Measurements from ENCODE around the gene TLN1.

The TLN1 gene

DNA sequence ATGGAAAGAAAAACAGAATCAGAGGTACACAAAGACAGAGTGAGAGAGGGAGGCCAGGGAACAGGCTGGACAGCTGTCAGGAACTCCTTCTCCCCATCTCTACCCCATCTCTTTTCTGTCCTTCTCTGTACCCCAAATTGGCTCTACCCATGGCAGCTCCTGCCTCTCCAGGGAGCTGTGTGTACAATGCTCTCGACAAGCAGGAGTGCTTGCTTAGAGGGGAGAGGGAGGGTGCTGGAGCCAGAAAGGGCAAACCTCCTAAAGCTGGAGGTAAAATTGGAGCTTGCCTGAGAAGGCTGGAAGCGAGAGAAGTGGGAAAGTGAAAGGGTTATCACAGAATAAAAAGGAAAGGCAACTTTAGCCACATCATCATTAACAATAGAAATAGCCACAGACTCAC lies 48.7 kb downstream of the TLN1 start:
- DNase-seq = no peak

DNA sequence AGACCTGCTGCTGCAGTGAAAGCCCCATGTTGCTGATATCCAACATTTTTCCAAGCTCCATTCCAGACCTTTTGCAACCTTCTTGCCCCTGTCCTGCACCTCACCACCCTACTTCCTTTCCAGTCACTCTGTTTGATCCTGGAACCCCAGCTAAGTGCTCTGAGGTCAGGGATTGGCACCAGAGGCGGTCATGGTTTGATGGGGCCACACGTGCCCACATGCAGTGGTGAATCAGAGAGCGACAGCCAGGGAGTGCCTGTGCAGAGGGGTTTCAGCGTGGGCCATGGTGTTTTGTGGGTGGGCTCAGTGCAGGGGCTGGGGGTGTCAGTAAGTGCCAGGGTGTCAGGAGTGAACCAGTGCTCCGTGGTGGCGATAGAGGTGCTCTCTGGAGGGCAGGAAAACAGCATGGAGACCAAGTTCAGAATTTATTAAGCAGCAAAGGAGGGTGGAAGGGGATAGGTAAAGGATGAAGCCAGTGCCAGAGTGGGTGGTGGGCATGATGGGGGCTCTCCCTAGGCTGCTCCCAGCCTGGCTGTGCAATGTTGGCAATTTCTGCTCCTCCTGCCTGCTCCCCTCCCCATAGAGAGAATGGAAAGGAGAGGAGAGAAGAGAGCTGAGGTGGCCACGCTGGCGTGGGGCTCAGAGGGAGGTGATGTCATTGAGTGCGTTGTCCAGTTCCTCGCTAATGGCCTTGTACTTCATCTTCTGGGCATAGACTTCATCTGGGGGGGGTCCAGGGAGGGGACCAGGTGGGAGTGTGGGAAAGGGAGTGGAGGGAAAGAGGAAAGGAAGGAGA lies 49.3 kb downstream of the TLN1 start:
- no peak for DNase-seq

DNA sequence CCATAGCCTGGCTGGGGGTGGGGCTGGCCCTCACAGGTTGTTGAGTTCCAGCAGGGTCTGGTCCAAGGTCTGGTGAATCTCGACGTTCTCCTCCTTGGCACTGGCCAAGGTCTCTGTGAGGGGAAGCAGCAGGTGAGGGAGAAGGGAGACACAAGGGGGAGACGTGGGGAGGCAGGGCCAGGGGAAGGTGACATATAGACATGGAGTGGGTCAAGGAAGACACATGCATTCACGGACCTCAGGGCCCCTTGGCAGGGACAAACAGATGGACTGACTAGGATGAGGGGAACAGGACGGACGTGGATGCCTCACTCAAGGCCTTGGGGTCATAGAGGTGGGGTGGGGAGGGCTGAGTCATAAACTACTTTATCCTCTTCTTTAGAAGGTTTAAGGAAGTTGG lies 49.9 kb downstream of the TLN1 start:
- no peak for DNase-seq

DNA sequence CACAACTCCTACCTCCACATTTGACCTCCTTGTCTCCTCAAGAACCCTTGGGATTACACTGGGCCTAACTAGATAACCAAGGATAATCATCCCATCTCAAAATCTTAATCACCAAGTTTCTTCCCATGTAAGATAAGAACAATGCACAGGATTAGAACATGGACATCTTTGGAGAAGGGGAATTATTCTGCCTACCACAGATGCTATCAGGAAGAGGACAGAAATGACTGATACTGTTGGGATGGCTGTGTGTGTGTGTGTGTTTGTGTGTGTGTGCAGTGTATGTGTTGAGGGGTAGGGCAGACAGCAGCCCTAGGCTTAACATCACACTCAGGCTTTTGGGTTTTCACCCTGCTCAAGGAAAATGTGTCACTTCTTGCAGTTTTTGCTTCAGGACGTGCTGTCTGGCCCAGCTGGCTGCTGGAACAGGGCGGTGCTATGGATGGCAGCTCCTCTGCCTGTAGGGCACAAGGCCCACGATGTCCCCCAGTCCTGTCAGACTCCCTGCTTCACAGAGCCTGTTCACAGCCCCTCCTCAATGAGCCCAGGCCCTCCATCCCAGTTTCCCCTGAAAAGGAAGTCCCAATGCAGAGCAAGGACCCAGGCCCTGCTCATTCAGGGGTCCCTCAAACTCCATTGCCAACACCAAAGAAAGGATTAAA lies 50.5 kb downstream of the TLN1 start:
- DNase-seq = no peak

- DNase-seq = no peak
Measured at GRCh38 chr9:35680331-35681105, 51.5 kb downstream of the TLN1 start.

DNA sequence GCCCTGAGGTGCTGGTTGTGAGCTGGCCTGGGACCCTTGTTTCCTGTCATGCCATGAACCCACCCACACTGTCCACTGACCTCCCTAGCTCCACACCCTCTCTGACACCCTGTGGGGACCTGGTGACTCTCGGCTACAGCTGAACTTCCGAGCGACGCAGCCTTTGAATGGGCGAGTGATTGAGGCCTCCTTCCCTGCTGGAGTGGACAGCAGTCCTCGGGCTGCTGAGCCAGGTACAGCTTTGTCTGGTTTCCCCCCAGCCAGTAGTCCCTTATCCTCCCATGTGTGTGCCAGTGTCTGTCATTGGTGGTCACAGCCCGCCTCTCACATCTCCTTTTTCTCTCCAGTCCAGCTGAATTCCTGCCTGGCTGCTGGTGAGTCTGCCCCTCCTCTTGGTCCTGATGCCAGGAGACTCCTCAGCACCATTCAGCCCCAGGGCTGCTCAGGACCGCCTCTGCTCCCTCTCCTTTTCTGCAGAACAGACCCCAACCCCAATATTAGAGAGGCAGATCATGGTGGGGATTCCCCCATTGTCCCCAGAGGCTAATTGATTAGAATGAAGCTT lies 52.1 kb downstream of the TLN1 start:
- DNase-seq = no peak

- DNase-seq = no peak
Measured at GRCh38 chr9:35679091-35679490, 52.9 kb downstream of the TLN1 start.

- peak; percentile 61 for DNase-seq
Measured at GRCh38 chr9:35675732-35676392, 56.1 kb downstream of the TLN1 start.

DNA sequence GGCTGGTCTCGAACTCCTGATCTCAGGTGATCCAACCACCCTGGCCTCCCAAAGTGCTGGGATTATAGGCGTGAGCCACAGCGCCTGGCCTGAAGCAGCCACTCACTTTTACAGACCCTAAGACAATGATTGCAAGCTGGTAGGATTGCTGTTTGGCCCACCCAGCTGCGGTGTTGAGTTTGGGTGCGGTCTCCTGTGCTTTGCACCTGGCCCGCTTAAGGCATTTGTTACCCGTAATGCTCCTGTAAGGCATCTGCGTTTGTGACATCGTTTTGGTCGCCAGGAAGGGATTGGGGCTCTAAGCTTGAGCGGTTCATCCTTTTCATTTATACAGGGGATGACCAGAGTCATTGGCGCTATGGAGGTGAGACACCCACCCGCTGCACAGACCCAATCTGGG lies 56.8 kb downstream of the TLN1 start:
- no peak for DNase-seq

- DNase-seq = no peak
Measured at GRCh38 chr9:35674025-35674361, 58.0 kb downstream of the TLN1 start.

- DNase-seq = no peak
Measured at GRCh38 chr9:35673132-35674024, 58.6 kb downstream of the TLN1 start, which contains the start of gene CA9. Gene CA9, plus strand, starts transcription at chr9:35673928. Its CDS starts 32 bp downstream, at chr9:35673960.

- no peak for DNase-seq
Measured at GRCh38 chr9:35669331-35670145, 62.5 kb downstream of the TLN1 start.

- no peak for DNase-seq
Measured at GRCh38 chr9:35667939-35668338, 64.1 kb downstream of the TLN1 start.

GRCh38 chr9:35666549-35666948 lies 65.4 kb downstream of the TLN1 start:
- no peak for DNase-seq

- no peak for DNase-seq
Measured at GRCh38 chr9:35666045-35666444, 66.0 kb downstream of the TLN1 start.

- DNase-seq = no peak
Measured at GRCh38 chr9:35665471-35665818, 66.5 kb downstream of the TLN1 start.

DNA sequence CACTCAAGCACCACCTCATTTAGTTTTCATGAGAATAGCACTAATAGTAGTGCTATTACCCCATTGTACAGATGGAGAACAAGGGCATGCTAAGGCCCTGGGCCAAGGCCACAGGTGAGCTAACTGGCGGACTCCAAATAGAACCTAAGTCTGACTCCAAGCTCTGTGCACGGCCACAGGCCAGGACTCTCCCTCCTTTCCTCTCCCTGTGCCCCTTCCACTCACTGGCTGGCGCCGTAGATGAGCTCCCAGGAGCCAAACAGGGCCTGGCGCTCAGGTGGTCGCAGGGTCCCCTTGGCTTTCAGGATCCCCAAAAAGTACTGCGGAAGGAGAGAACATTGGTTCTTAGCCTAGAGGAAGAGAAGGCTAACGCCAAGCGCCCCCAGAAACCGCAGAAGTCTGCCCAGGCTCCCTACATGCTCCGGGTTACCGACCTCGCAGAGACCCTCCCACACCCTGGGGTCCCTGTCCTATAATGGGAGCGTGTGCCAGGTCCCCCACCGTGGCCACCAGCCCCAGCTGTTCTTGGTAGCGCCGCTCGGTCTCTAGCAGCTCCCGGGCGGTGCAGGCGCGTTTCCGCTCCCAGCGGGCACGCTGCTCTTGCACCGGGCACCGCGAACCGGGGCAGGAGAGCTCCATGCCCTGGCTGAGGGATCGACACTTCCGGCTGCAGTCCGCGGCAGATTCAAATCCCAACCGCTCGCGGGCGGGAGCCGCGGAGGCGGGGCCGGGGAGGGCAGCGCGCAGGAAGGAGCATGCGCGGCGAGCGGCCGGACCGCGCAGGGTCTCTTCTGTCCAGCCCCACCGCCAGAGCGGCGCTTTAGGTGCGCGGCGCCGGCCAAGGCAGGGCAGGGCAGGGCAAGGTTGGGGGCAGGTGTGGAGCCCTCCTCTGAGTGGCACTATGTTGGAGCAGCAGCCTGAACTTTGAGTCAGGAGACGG lies 67.2 kb downstream of the TLN1 start, which contains the start of gene ARHGEF39:
Gene ARHGEF39 (minus strand): TSS at position 665 of the 940 bp plus-strand sequence. CDS start 26 bp downstream, at position 639.
- DNase-seq = peak; percentile 88

DNA sequence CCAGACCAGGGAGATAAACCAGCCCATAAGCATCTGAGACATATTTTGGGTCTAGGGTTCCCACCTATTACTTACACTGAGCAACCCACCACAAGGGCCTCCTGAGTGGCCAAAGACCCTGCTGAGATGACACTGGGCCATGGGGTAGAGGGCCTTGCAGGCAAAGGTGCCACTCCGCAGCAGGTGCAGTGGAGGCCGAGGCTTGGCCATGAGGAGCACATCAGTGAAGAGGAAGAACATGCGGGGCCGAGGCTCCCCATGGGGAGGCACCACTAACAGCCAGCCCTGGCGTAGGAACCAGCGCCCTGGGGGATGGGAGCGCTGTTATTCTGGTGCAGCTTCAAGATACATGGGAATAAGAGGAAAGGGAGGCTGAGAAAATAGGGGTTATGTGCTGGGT lies 69.6 kb downstream of the TLN1 start:
- DNase-seq = no peak

GRCh38 chr9:35661756-35662350 lies 70.1 kb downstream of the TLN1 start:
- DNase-seq = no peak

All from stimulated activated CD4-positive, alpha-beta T cell treated with anti-CD3 and anti-CD28 coated beads, Interleukin-15, amount 100 ng/mL, for 24 hours (primary cell).